ENCODE measurements around the gene KIF6.

The KIF6 gene

GRCh38 chr6:39760226-39760952 lies 35.2 kb upstream of the KIF6 start:
- TF ChIP-seq CTCF (IDR thresholded peaks at IDR 0.05), result no peak
- no peak for DNase-seq (ENCODE audit: low spot score)
- no peak overlapping the region for H3K27ac ChIP-seq
- no peak overlapping the region for H3K4me3 ChIP-seq

- no peak overlapping the region for H3K27ac ChIP-seq
- no peak overlapping the region for H3K4me3 ChIP-seq
- DNase-seq (ENCODE audit: low spot score), result no peak
- no peak for TF ChIP-seq CTCF (IDR thresholded peaks at IDR 0.05)
Observed at GRCh38 chr6:39758905-39759605, 33.8 kb upstream of the KIF6 start.

GRCh38 chr6:39756582-39756981 lies 31.4 kb upstream of the KIF6 start:
- Histone ChIP-seq H3K27ac (no peak overlapping the region), H3K4me3 (no peak overlapping the region)
- DNase-seq (ENCODE audit: low spot score), result no peak
- no peak for TF ChIP-seq CTCF (IDR thresholded peaks at IDR 0.05)

- Histone ChIP-seq H3K4me3 (no peak overlapping the region), H3K27ac (no peak overlapping the region)
- no peak for DNase-seq (ENCODE audit: low spot score)
- TF ChIP-seq CTCF (IDR thresholded peaks at IDR 0.05), result no peak
Observed at GRCh38 chr6:39755231-39755630, 30.0 kb upstream of the KIF6 start.

- TF ChIP-seq CTCF (IDR thresholded peaks at IDR 0.05), result no peak
- Histone ChIP-seq H3K4me3 (no peak overlapping the region), H3K27ac (peak overlapping the region in 1 of 2 donors; percentile 78)
- DNase-seq (ENCODE audit: low spot score), result no peak
Observed at GRCh38 chr6:39754514-39755115, 29.4 kb upstream of the KIF6 start.

GRCh38 chr6:39753725-39754045 lies 28.5 kb upstream of the KIF6 start:
- H3K4me3 ChIP-seq, result no peak overlapping the region
- DNase-seq (ENCODE audit: low spot score), result no peak
- TF ChIP-seq CTCF (IDR thresholded peaks at IDR 0.05), result no peak
- peak overlapping the region; percentile 46 to 78 for H3K27ac ChIP-seq
